ENCODE data around the gene GPR33.

GPR33 gene

DNA sequence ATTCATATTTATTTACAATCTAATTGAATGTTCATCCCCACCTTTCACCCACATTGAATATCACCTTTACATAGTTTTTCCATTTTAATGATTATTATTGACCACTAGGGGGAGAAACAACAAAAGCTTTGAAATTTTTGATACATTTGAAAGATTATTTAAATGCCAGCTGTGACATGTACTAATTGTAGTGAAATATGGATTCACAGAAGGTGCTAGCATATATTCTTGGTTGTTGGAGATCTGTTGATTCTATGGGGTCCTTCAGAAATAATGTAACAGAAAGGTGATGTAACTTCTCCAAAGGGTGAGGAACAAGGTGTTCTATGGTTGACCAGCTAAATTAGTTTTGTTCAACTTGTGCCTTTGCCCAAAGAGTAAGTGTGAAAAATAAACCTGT lies 22.4 kb upstream of the GPR33 start:
- Histone ChIP-seq H3K4me3 (no peak overlapping the region), H3K27ac (no peak overlapping the region)
- no peak for DNase-seq (ENCODE audit: low spot score)
- peak; percentile 45 for TF ChIP-seq CTCF (IDR thresholded peaks at IDR 0.05)

GRCh38 chr14:31508135-31508534 lies 20.3 kb upstream of the GPR33 start:
- DNase-seq (ENCODE audit: low spot score) = no peak

DNA sequence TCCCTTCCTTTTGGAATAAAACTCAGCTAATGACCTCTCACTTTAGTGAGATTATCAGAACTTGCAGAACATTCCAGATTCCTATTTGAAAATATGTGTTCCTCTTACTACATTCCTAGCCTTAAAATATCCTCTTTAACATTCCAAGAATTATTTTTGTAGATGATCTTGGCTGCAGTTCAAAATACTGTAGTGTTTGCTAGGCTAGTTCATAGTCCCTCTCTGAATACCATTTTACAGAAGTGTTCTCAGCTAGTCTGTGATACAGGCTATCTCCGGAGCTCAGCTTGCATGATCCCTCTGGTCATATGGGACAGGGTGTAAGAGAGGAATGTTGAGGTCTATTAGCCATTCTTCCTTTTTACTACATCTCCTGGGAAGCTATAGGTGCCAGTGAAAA lies 17.6 kb upstream of the GPR33 start:
- H3K27ac ChIP-seq = peak overlapping the region in 1 of 2 donors; percentile 80
- TF ChIP-seq CTCF (IDR thresholded peaks at IDR 0.05) = no peak

More at GRCh38 chr14:31508135-31508534, 20.3 kb upstream of the GPR33 start:
- Histone ChIP-seq H3K4me3 (no peak overlapping the region), H3K27ac (no peak overlapping the region)
- TF ChIP-seq CTCF (IDR thresholded peaks at IDR 0.05) = no peak

DNA sequence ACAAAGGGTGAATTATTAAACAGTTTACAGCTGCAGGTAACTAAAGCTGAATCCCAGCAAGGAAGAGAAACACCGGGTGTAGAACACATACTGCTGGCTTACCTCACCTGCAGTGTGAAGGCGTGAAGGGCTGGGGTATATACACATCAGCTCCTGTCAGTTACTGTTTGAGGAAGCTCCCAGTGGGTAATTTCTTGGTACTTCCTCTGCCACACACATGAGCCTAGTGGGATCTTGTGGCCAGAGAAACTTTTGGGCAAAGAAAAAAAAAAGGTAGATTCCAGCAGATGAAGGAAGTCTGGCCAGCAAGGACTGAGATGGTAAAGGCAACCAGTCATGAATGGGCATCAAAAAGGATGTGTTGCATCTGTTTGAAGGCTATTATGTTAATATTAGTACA lies 14.0 kb upstream of the GPR33 start:
- Histone ChIP-seq H3K27ac (no peak overlapping the region), H3K4me3 (no peak overlapping the region)
- no peak for TF ChIP-seq CTCF (IDR thresholded peaks at IDR 0.05)
- DNase-seq (ENCODE audit: low spot score) = no peak

More for the DNA sequence above, 17.6 kb upstream of the GPR33 start:
- H3K4me3 ChIP-seq = peak overlapping the region; percentile 7
- no peak for DNase-seq (ENCODE audit: low spot score)

DNA sequence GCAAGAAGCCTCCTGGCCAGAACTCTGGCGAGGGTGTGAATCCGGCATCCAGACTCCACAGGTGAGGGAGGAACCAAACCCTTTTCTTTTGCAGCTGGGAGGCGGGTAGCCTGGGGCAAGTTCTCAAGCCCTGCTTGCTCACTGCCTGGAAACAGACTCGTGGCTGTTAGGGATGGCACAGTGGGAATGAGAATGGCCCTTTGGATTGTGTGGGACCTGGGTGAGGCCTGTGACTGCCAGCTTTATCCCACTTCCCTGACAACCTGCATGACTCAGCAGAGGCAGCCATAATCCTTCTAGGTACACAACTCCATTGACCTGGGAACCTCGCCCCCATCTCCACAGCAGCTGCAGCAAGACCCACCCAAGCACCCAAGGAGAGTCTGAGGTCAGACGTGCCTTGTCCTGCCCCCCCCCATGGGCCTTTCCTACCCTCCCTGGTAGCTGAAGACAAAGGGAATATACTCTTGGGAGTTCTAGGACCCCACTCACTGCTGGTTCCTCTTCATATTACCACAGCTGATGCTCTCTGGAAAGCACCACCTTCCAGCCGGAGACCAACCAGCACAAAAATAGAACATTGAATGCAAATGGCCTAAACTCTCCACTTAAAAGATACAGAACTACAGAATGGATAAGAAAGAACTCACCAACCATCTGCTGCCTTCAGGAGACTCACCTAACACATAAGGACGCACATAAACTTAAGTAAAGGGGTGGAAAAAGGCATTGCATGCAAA lies 5.1 kb upstream of the GPR33 start:
- DNase-seq (ENCODE audit: low spot score) = no peak

GRCh38 chr14:31489691-31490090 lies 1.9 kb upstream of the GPR33 start:
- H3K27ac ChIP-seq = no peak overlapping the region
- no peak for TF ChIP-seq CTCF (IDR thresholded peaks at IDR 0.05)
- no peak for DNase-seq (ENCODE audit: low spot score)
- H3K4me3 ChIP-seq = no peak overlapping the region

More for the DNA sequence above, 5.1 kb upstream of the GPR33 start:
- H3K4me3 ChIP-seq = no peak overlapping the region
- H3K27ac ChIP-seq = no peak overlapping the region
- no peak for TF ChIP-seq CTCF (IDR thresholded peaks at IDR 0.05)

GRCh38 chr14:31486764-31487163 lies 1.1 kb downstream of the GPR33 start:
- no peak for TF ChIP-seq CTCF (IDR thresholded peaks at IDR 0.05)
- Histone ChIP-seq H3K4me3 (no peak overlapping the region), H3K27ac (no peak overlapping the region)
- no peak for DNase-seq (ENCODE audit: low spot score)

All from coronary artery (tissue), 2 donors.